Measurements from ENCODE around the gene TTLL4.

The TTLL4 gene, protein sequence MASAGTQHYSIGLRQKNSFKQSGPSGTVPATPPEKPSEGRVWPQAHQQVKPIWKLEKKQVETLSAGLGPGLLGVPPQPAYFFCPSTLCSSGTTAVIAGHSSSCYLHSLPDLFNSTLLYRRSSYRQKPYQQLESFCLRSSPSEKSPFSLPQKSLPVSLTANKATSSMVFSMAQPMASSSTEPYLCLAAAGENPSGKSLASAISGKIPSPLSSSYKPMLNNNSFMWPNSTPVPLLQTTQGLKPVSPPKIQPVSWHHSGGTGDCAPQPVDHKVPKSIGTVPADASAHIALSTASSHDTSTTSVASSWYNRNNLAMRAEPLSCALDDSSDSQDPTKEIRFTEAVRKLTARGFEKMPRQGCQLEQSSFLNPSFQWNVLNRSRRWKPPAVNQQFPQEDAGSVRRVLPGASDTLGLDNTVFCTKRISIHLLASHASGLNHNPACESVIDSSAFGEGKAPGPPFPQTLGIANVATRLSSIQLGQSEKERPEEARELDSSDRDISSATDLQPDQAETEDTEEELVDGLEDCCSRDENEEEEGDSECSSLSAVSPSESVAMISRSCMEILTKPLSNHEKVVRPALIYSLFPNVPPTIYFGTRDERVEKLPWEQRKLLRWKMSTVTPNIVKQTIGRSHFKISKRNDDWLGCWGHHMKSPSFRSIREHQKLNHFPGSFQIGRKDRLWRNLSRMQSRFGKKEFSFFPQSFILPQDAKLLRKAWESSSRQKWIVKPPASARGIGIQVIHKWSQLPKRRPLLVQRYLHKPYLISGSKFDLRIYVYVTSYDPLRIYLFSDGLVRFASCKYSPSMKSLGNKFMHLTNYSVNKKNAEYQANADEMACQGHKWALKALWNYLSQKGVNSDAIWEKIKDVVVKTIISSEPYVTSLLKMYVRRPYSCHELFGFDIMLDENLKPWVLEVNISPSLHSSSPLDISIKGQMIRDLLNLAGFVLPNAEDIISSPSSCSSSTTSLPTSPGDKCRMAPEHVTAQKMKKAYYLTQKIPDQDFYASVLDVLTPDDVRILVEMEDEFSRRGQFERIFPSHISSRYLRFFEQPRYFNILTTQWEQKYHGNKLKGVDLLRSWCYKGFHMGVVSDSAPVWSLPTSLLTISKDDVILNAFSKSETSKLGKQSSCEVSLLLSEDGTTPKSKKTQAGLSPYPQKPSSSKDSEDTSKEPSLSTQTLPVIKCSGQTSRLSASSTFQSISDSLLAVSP

GRCh38 chr2:218710687-218711549 lies at the start of gene TTLL4:
Gene TTLL4 (plus strand): TSS chr2:218710835. CDS start chr2:218737677, 26,842 bp downstream.
- peak; percentile 91 to 97 for DNase-seq (ENCODE audit: low read depth in 1 of 2, low spot score in 1 of 2)

DNA sequence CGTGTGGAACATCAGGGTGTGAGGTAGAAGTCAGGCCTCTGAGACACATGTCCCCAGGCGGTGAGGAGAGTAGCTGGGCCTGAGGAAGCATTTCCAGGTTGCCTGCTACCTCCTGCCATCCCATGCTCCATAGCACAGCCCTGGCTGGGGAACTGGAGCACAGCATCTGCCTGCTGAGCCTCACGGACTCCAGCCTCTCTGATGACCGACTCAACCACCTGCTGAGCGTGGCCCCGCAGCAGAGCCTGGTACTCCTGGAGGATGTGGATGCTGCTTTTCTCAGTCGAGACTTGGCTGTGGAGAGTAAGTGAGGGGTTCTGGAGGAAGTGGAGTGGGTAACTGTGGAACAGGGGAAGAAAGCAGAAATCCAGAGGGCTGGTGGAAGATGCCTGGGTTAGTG lies 48.3 kb upstream of the TTLL4 start:
- DNase-seq (ENCODE audit: low read depth in 1 of 2, low spot score in 1 of 2) = no peak

- no peak for DNase-seq (ENCODE audit: low read depth in 1 of 2, low spot score in 1 of 2)
Measured at GRCh38 chr2:218662827-218663226, 47.8 kb upstream of the TTLL4 start.

DNA sequence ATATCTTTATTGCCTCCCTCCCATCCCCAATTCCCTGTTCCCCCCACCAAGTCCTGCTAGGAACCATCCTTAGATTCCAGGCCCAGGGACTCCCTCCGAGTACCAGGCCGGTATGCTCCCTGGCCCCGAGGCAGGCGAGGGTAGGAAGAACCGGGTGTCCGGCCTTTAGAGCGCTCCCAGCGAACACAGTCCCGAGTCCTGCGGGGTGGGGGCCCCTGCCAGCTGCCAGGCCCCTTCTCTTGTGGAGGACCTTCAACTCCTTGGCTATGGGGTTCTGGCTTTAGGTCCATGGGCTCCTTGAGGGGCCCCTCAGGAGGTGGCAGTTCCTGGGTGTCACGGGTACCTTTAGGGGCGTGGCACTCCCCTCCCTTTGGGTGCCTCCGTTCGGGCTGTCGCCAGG lies 46.7 kb upstream of the TTLL4 start:
- no peak for DNase-seq (ENCODE audit: low read depth in 1 of 2, low spot score in 1 of 2)

GRCh38 chr2:218664653-218665052 lies 46.0 kb upstream of the TTLL4 start:
- no peak for DNase-seq (ENCODE audit: low read depth in 1 of 2, low spot score in 1 of 2)

DNA sequence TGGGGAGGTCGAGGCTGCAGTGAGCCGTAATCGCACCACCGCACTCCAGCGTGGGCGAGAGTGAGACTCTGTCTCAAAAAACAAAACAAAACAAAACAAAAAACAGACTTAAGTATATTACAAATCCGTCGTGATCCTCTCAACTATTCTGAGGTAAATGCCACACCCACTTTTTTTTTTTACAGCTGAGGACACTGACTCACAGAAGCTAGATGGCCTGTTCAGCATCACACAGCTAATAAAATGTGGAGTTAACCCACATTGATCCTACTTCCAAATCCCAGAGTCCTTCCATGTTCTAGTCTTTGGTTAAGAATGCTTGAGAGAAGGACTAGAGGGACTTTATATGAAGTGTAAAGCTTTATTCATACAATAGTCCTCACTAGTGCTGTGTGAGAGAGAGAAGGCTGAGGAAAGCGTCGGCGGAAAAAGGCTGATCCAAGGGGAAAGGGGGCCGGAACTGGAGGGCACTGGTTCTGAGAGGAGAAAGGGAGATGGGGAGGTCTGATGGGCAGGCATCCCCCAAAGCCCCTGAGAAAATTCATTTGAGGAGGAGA lies 39.5 kb upstream of the TTLL4 start:
- DNase-seq (ENCODE audit: low read depth in 1 of 2, low spot score in 1 of 2) = no peak

- peak; percentile 67 to 80 for DNase-seq (ENCODE audit: low read depth in 1 of 2, low spot score in 1 of 2)
Measured at GRCh38 chr2:218671654-218672566, 38.7 kb upstream of the TTLL4 start, which contains the start of the genes RNF25 and STK36. Gene RNF25 (minus strand): TSS chr2:218672002. CDS start chr2:218671970, 32 bp downstream. Gene STK36 (plus strand): TSS chr2:218672086. CDS start chr2:218672830, 744 bp downstream.

GRCh38 chr2:218679119-218679518 lies 31.5 kb upstream of the TTLL4 start:
- no peak for DNase-seq (ENCODE audit: low read depth in 1 of 2, low spot score in 1 of 2)

DNA sequence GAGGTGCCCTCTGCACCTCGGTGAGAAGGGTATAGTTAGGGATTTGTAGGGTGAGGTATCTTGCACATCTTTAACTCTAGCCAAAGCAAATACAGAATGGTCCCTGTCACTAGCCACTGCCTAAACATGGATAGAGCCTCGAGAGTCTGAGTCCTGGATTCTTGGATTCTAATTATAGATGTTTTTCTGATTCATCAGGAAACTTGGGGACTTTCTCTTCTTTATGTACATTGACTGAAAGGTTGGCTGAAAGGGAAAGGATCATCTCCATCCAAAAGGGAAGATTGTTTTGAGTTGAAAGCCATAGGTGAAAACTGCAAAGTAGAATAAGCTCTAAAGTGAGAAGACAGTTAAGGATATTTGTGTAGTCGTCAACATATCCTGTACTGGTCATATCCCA lies 30.6 kb upstream of the TTLL4 start:
- no peak for DNase-seq (ENCODE audit: low read depth in 1 of 2, low spot score in 1 of 2)

- peak in 1 of 2 donors; percentile 20 for DNase-seq (ENCODE audit: low read depth in 1 of 2, low spot score in 1 of 2)
Measured at GRCh38 chr2:218687400-218688060, 23.1 kb upstream of the TTLL4 start.

- no peak for DNase-seq (ENCODE audit: low read depth in 1 of 2, low spot score in 1 of 2)
Measured at GRCh38 chr2:218691234-218691633, 19.4 kb upstream of the TTLL4 start.

- DNase-seq (ENCODE audit: low read depth in 1 of 2, low spot score in 1 of 2) = no peak
Measured at GRCh38 chr2:218694405-218695145, 16.1 kb upstream of the TTLL4 start.

GRCh38 chr2:218698885-218699284 lies 11.8 kb upstream of the TTLL4 start:
- no peak for DNase-seq (ENCODE audit: low read depth in 1 of 2, low spot score in 1 of 2)

DNA sequence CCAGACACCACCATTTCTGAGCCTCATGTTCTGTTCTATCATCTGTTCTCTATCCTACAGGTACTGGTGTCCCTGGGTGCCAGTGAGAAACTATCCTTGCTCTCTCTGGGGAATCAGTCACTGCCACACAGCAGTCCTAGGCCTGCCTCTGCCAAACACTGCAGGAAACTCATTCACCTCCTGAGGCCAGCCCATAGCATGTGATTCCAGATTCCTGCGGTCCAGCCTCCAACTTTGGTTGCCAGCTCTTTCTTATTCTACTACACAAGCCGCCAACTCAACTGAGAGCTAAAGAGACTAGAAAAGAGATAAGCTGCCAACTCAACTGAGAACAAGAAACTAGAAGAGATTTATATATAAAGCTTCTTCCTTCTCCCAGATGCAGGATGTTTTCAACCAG lies 8.8 kb upstream of the TTLL4 start:
- no peak for DNase-seq (ENCODE audit: low read depth in 1 of 2, low spot score in 1 of 2)

GRCh38 chr2:218703341-218703740 lies 7.3 kb upstream of the TTLL4 start:
- DNase-seq (ENCODE audit: low read depth in 1 of 2, low spot score in 1 of 2) = no peak

DNA sequence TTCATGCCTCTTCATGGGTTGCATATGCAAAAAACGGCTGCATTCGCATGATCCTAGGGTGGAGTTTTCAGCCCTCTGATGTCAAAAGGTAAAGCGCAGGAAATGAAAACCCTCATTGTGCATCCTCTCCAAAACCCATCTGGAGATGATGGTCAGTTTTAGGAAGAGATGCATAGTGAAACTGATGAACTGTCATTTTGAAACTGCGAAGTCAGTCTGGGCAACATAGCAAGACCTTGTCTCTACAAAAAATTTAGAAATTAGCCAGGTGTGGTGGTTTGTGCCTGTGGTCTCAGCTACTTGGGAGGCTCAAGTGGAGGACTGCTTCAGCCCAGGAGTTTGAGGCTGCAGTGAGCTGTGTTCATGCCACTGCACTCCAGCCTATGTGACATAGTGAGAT lies 2.5 kb upstream of the TTLL4 start:
- DNase-seq (ENCODE audit: low read depth in 1 of 2, low spot score in 1 of 2) = no peak

- DNase-seq (ENCODE audit: low read depth in 1 of 2, low spot score in 1 of 2) = no peak
Measured at GRCh38 chr2:218709908-218710307, 727 bp upstream of the TTLL4 start.

- no peak for DNase-seq (ENCODE audit: low read depth in 1 of 2, low spot score in 1 of 2)
Measured at GRCh38 chr2:218710334-218710686, 325 bp upstream of the TTLL4 start.
